ENCODE measurements around the gene B3GAT2. TPM values are rescaled to one million over a fixed set of nuclear protein-coding genes. Genes with fewer than 3 reads are reported as not detected.

Gene B3GAT2
- total RNA-seq, 1 experiment from 2014 or later: 0.05 TPM

DNA sequence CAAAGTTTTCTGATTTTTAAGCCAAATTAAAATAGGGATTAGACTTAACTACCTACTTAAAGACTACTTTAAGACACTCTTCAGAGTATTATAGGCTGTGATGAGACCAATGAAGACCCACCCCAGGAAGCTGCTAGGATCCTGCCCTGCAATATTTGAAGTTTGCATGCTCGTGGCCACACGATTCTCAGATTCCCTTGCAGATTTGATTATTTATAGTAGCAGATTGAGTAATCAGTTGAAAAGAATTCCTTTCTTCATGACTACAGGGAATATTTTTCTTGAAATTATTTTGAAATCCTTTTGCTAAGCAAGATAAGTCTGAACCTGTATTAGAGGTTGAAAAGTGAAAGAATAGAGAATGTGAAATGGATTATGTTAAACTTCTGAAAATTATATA is 122.3 kb downstream of the B3GAT2 start:
- TF ChIP-seq TCF7L2 (IDR thresholded peaks at IDR 0.05; ENCODE audit: low read depth, low read length): no peak
- TF ChIP-seq, protein P1, sequence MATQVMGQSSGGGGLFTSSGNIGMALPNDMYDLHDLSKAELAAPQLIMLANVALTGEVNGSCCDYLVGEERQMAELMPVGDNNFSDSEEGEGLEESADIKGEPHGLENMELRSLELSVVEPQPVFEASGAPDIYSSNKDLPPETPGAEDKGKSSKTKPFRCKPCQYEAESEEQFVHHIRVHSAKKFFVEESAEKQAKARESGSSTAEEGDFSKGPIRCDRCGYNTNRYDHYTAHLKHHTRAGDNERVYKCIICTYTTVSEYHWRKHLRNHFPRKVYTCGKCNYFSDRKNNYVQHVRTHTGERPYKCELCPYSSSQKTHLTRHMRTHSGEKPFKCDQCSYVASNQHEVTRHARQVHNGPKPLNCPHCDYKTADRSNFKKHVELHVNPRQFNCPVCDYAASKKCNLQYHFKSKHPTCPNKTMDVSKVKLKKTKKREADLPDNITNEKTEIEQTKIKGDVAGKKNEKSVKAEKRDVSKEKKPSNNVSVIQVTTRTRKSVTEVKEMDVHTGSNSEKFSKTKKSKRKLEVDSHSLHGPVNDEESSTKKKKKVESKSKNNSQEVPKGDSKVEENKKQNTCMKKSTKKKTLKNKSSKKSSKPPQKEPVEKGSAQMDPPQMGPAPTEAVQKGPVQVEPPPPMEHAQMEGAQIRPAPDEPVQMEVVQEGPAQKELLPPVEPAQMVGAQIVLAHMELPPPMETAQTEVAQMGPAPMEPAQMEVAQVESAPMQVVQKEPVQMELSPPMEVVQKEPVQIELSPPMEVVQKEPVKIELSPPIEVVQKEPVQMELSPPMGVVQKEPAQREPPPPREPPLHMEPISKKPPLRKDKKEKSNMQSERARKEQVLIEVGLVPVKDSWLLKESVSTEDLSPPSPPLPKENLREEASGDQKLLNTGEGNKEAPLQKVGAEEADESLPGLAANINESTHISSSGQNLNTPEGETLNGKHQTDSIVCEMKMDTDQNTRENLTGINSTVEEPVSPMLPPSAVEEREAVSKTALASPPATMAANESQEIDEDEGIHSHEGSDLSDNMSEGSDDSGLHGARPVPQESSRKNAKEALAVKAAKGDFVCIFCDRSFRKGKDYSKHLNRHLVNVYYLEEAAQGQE (IDR thresholded peaks at IDR 0.05; ENCODE audit: insufficient read depth in 1 of 2, low read depth in 2 of 2, low read length in 1 of 2): no peak
- TF ChIP-seq CTCF (IDR thresholded peaks at IDR 0.05): no peak
- no peak for TF ChIP-seq SIN3A (IDR thresholded peaks at IDR 0.05; ENCODE audit: borderline replicate concordance, insufficient read depth, low read depth, low read length)
- no peak for TF ChIP-seq POLR2AphosphoS5 (IDR thresholded peaks at IDR 0.05; ENCODE audit: low read depth, low read length)
- BruUV-seq (replicated peaks): no TSS peak
- ATAC-seq (no peak), DNase-seq (ENCODE audit: low read depth, low spot score) (no peak)
- no peaks in the 10 kb centered on the region for H3K4me1 ChIP-seq (ENCODE audit: control insufficient read depth, insufficient read depth, low read length)
- POLR2A ChIA-PET: no interaction called here
- CTCF ChIA-PET: no interaction called here
- H3K4me3 ChIP-seq (ENCODE audit: low read depth in 2 of 2, low read length in 2 of 2): no peak overlapping the region
- H3K36me3 ChIP-seq (ENCODE audit: control insufficient read depth, insufficient read depth, low read length): no peaks in the 10 kb centered on the region
- H3K9me3 ChIP-seq (ENCODE audit: control insufficient read depth, insufficient read depth, low read depth, low read length): no peaks in the 10 kb centered on the region
- intact Hi-C loops (cut with micrococcal nuclease; ENCODE audit: unreplicated experiment) (no loop called here), in situ Hi-C loops (cut with HindIII; ENCODE audit: low pct_unique_long_range_greater_than_20kb, low sequenced_read_pairs) (no loop called here)
- H3K27me3 ChIP-seq (ENCODE audit: control insufficient read depth, insufficient read depth, low read length): no peaks in the 10 kb centered on the region
- H3K27ac ChIP-seq (ENCODE audit: low read length): no peak overlapping the region

- H3K36me3 ChIP-seq (ENCODE audit: control insufficient read depth, insufficient read depth, low read length): no peaks in the 10 kb centered on the region
- ChIA-PET CTCF (no interaction called here), POLR2A (no interaction called here)
- in situ Hi-C loops (cut with HindIII; ENCODE audit: low pct_unique_long_range_greater_than_20kb, low sequenced_read_pairs) (no loop called here), intact Hi-C loops (cut with micrococcal nuclease; ENCODE audit: unreplicated experiment) (no loop called here)
- no peaks in the 10 kb centered on the region for H3K4me1 ChIP-seq (ENCODE audit: control insufficient read depth, insufficient read depth, low read length)
- DNase-seq (ENCODE audit: low read depth, low spot score) (no peak), ATAC-seq (no peak)
- H3K4me3 ChIP-seq (ENCODE audit: low read depth in 2 of 2, low read length in 2 of 2): no peak overlapping the region
- BruUV-seq (replicated peaks): no TSS peak
- no peaks in the 10 kb centered on the region for H3K9me3 ChIP-seq (ENCODE audit: control insufficient read depth, insufficient read depth, low read depth, low read length)
- H3K27ac ChIP-seq (ENCODE audit: low read length): no peak overlapping the region
- TF ChIP-seq, protein P1 (IDR thresholded peaks at IDR 0.05; ENCODE audit: insufficient read depth in 1 of 2, low read depth in 2 of 2, low read length in 1 of 2): no peak
- TF ChIP-seq CTCF (IDR thresholded peaks at IDR 0.05) (no peak), POLR2AphosphoS5 (IDR thresholded peaks at IDR 0.05; ENCODE audit: low read depth, low read length) (no peak), TCF7L2 (IDR thresholded peaks at IDR 0.05; ENCODE audit: low read depth, low read length) (no peak), SIN3A (IDR thresholded peaks at IDR 0.05; ENCODE audit: borderline replicate concordance, insufficient read depth, low read depth, low read length) (no peak)
- no peaks in the 10 kb centered on the region for H3K27me3 ChIP-seq (ENCODE audit: control insufficient read depth, insufficient read depth, low read length)
Measured at GRCh38 chr6:70831427-70831826, 125.4 kb downstream of the B3GAT2 start.
